Inferior parietal cortex (tissue), 1 donor: Measurements from ENCODE around the gene HSD3B7.

Experiments used
- DNase-seq: peaks from one replicate; pipeline ENCODE4 v3.0.0-alpha.2; 2016; ENCODE audit errors: extremely low spot score

The HSD3B7 gene

GRCh38 chr16:30982548-30983288 lies 2.3 kb upstream of the HSD3B7 start:
- DNase-seq: no peak

DNA sequence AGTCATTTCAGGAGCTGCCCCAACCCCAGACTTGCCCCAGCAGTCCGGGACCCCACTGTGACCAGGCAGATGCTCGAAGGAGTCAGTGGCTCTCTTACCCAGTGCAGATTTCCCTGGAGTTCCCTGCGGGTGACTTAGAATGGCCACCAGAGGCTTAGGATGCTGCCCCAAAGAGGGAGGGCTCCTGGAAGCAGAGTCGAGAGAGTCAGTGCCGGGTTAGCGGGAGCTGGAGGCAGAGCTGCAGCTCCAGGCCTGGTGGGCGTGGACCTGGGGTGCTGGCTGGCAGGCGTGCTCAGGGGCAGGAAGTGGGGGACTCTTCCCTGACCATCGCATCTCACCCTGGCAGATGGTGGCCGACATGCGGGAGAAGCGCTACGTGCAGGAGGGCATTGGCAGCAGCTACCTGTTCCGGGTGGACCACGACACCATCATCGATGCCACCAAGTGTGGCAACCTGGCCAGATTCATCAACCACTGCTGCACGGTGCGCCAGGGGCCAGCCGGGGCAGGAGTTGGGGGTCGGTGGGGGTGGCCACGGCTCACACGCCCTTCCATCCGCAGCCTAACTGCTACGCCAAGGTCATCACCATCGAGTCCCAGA lies 1.6 kb upstream of the HSD3B7 start:
- DNase-seq: no peak

GRCh38 chr16:30983898-30984610 lies 953 bp upstream of the HSD3B7 start:
- no peak for DNase-seq

DNA sequence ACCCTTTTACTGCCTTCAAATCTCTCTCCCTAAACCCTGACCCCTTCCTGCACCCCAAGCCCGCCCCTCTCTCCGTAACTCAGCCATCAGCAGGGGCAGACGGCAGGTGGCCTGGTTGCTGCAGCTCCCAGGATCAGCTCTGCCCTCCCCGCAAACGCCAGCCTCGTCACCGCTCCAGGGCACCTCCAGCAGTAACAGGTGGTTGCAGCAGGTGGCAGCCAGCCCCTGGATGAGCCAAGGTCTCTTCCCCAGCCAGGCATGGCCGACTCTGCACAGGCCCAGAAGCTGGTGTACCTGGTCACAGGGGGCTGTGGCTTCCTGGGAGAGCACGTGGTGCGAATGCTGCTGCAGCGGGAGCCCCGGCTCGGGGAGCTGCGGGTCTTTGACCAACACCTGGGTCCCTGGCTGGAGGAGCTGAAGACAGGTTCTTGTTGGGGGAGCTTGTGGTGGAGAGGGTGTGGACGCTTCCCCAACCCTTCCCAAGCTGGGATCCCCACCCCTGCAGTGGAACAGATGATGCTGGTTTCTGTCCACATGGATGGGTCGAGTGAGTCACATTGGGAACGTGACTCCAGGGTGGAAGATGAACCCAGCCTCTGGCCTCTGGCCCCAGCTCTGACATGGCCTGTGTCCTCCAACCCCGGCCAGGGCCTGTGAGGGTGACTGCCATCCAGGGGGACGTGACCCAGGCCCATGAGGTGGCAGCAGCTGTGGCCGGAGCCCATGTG lies 558 bp downstream of the HSD3B7 start:
- no peak for DNase-seq

DNA sequence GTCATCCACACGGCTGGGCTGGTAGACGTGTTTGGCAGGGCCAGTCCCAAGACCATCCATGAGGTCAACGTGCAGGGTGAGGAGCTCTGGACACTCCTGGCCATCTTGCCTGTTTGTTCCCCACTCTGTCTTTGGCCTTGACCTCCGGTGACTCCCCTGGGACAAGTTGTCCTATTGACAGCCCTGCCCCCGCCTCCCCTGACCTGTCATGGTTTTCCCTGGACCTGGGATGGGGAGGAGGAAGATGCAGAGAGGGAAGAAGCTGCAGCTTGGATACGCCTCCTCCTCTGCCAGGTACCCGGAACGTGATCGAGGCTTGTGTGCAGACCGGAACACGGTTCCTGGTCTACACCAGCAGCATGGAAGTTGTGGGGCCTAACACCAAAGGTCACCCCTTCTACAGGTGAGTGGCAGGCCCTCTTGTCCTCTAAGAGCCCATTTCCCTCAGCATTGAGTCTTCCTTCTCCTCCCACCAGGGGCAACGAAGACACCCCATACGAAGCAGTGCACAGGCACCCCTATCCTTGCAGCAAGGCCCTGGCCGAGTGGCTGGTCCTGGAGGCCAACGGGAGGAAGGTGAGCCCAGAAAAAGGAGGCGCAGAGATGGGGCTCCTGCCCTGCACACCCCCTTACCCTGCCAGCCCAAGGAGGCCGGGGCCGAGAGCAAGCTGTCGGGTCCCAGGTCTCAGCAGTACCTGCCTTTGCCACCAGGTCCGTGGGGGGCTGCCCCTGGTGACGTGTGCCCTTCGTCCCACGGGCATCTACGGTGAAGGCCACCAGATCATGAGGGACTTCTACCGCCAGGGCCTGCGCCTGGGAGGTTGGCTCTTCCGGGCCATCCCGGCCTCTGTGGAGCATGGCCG lies 1.4 kb downstream of the HSD3B7 start:
- no peak for DNase-seq

- DNase-seq: no peak
These were observed 2.7 kb downstream of the HSD3B7 start for GRCh38 chr16:30987581-30988190.

GRCh38 chr16:30989469-30990047 lies 4.6 kb downstream of the HSD3B7 start:
- DNase-seq: no peak

GRCh38 chr16:30990105-30990504 lies 5.1 kb downstream of the HSD3B7 start:
- DNase-seq: no peak

DNA sequence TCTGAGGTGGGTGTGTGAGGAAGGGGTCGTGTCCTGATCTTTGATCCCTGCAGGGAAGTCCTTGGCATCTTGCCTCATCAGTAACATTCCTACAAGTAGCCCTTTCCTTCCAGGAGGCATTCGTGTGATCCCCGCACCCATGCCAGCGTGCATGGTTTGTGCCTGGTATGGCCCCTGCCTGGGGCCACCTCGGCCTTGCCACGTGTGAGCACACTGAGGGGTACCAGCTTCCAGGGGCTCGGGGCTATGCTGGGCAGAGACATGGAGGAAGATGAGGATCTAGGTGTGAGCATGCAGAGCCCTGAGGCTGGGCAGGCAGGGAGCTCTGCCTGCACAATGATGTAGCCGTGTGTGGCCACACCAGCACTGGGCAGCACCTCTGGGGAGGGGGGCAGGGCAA lies 6.0 kb downstream of the HSD3B7 start:
- no peak for DNase-seq

DNA sequence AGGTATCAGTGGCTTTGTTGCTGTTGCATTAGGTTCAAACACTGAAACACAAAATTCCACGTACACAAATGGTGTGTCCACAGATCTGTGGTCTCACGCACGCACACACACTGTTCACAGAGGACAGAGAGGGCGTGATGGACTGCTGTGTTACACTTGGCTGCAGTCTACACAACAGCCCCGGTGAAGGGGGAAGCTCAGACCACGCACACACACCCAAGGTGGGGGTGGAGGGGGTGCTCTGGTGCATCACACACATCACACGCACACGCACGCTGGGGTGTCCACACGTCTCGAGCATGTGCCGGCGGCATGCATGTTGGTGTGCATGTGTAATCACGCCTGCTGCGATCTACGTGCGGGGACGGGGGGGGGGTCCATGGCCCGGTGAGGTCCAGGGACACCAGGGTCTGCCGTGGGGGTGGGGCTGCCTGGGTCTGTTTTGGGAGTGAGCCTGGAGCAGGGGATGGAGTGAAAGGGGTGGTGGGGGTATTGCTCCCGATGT lies 7.3 kb downstream of the HSD3B7 start:
- DNase-seq: no peak

DNA sequence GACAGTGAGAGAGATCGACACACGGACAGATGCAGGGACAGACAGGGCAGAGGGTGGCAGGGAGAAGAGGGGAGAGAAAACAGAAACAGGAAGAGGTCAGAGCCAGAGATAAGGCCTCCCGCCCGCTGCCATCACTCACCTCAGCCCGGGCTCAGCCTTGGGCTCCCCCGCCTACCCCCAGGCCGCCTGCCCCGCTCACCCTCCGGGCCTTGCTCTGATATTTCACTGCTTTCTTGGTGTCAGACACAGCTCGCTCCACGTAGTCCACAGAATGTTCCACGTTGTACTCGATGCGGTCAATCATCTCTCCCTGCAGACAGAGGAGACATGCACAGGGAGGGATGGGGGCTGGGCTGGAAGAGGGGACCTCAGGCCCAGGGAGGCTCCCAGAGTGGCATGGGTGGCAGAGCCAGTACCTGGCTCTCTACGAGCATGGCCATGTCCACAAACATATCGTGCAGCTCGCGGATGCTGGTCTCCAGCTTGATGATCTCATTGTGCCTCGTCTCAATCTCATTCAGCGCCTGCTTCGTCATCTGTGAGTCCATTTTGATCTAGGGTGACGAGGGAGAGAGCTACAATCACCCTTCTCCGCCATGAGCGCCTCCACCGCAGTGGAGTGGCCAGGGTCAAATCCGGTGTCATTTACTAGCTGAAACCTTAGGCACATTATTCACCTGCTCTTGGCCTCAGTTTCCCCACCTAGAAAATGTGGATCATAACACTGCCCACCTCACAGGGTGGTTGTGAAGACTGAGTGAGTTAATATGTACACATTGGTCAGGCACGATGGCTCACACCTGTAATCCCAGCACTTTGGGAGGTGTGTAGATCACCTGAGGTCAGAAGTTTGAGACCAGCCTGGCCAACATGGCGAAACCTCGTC lies 8.2 kb downstream of the HSD3B7 start:
- DNase-seq: no peak

- DNase-seq: no peak
These were observed 10.9 kb downstream of the HSD3B7 start for GRCh38 chr16:30995927-30996323.

DNA sequence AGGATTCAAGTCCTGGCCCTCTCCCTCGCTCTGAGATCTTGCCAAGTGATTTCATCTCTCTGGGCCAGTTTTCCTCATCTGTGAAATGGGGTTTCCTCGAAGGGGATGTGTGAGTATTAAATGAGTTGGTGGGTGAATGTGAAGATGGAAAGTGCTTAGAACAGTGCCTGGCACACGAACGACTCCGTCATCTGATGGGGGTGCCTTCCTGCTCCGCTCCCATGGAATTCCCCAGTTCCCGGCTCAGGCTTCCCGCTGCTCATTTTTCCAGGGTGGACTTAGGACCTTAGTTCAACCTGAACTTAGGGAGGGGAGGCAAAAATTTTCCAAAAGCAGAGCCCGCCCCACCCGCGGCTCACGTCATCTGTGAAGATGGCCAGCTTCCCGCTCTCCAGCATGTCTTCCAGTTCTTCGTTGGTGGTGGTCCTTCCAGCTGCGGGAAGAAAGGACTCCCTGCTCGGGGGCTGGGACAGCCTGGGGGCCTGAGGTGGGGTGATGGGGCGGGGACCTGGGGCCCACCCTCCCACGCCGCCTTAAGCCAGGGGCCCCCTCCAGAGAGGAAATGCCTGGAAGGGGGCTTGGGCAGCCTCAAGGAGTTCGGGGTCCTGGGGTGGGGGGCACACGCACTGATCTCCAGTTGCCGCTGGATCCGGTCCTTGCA lies 11.4 kb downstream of the HSD3B7 start:
- no peak for DNase-seq

DNA sequence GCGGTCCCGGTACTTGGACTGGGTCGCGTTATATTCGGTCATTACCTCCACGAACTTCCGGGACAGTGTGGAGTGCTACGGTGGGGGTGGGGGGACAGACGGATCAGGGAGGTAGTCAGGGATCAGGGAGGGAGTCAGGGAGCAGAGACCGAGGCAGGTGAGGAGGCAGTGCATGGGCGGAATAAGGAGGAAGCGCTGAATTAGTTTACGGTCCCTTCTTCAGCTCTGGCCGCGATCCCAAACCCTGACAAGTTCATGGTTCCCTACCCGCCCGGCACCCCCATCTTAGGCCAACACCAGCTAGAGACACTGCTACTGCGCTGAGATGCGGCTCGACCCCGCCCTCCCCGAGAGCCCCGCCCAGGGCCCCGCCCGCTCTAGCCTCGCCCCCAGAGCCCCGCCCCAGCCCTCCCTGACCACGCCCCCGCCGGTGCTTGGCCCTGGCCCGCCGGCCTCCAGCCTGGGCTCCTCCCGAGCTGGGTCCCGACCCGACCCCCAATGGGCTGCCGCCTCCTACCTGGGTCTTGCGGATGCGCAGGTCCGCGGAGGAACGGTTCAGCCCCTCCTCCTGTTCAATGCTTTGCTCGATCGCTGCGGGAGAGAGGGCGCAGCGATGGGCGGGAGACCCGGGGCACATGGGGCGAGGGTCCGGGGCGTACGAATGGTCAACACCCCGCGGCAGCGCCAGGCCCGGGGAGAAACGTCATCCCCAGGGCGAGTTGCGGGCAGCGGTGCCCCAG lies 12.1 kb downstream of the HSD3B7 start:
- DNase-seq: no peak

- DNase-seq: no peak
These were observed 13.0 kb downstream of the HSD3B7 start for GRCh38 chr16:30997725-30998711.

- no peak for DNase-seq
These were observed 14.1 kb downstream of the HSD3B7 start for GRCh38 chr16:30998852-30999761.
